Gastroesophageal sphincter (tissue), 3 donors: Measurements from ENCODE around the gene TBC1D3H.
"Not testable (repeated sequence)": the region's sequence is repeated elsewhere in the genome, so short reads cannot be mapped to it uniquely, and the experiment has no call there.

ENCODE experiments used
- CTCF ChIP-seq, 4 experiments: fragments of 200-600 bp in 2 of 4; fragments of 450-650 bp in 2 of 4; sonication (generic) in 1 of 4; IDR thresholded peaks; one replicate each; pipeline ENCODE4 v1.5.1; 2017 to 2019; ENCODE audit warnings: antibody characterized with exemption in 4 of 4, mild to moderate bottlenecking in 2 of 4, moderate library complexity in 2 of 4
- EP300 ChIP-seq: sonication (generic); formaldehyde crosslinking; IDR thresholded peaks from one replicate; pipeline ENCODE4 v1.6.1; 2017; ENCODE audit warnings: antibody characterized with exemption, mild to moderate bottlenecking
- POLR2A ChIP-seq, 2 donors: fragments of 450-650 bp; IDR thresholded peaks; one replicate each; pipeline ENCODE4 v1.6.1; 2017; ENCODE audit warnings: antibody characterized with exemption in 2 of 2, mild to moderate bottlenecking in 2 of 2, moderate library complexity in 1 of 2
- POLR2AphosphoS5 ChIP-seq: sonication (generic); formaldehyde crosslinking; IDR thresholded peaks from one replicate; pipeline ENCODE4 v1.6.1; 2017; ENCODE audit warnings: antibody characterized with exemption

GRCh38 chr17:36388385-36389245 lies at the start of gene TBC1D3H:
- not testable (repeated sequence) for TF ChIP-seq CTCF (IDR thresholded peaks at IDR 0.05); POLR2A (IDR thresholded peaks at IDR 0.05); POLR2AphosphoS5; EP300
